Neural cell (in vitro differentiated cells): ENCODE results near the gene CA11. TPM values are rescaled to one million over a fixed set of nuclear protein-coding genes. Genes with fewer than 3 reads are reported as not detected.

Experiments used
- H2AFZ ChIP-seq: fragments of 200-600, 300-800 bp; sonication (generic), shearing (Covaris generic); 2 replicates; pipeline ENCODE4 v1.6.0; 2014; ENCODE audit warnings: low read depth, mild to moderate bottlenecking, antibody characterized with exemption, low read length, moderate library complexity
- H3F3A ChIP-seq: fragments of 200-600 bp; shearing (Covaris generic); 2 replicates; pipeline ENCODE4 v1.6.1; 2016; ENCODE audit warnings: mild to moderate bottlenecking, moderate library complexity, mixed read lengths, antibody characterized with exemption, low read length; ENCODE audit not compliant: insufficient read depth, poor library complexity, severe bottlenecking
- H3K27ac ChIP-seq: fragments of 200-600, 300-800 bp; sonication (generic), shearing (Covaris generic); 2 replicates; pipeline ENCODE4 v1.5.1; 2014; ENCODE audit warnings: mild to moderate bottlenecking, low read length, moderate library complexity
- H3K27me3 ChIP-seq: fragments of 300-800, 200-600 bp; sonication (generic), shearing (Covaris generic); 2 replicates; pipeline ENCODE4 v1.6.0; 2014; ENCODE audit warnings: mild to moderate bottlenecking, low read depth, low read length, moderate library complexity; ENCODE audit not compliant: insufficient read depth
- H3K36me3 ChIP-seq: fragments of 300-800, 200-600 bp; sonication (generic), shearing (Covaris generic); 2 replicates; pipeline ENCODE4 v1.5.1; 2014; ENCODE audit warnings: mild to moderate bottlenecking, antibody characterized with exemption, low read length, moderate library complexity; ENCODE audit not compliant: insufficient read depth
- H3K4me2 ChIP-seq: fragments of 300-800, 200-600 bp; sonication (generic), shearing (Covaris generic); 2 replicates; pipeline ENCODE4 v1.6.0; 2014; ENCODE audit warnings: mild to moderate bottlenecking, low read length
- H3K4me3 ChIP-seq: fragments of 300-800, 200-600 bp; sonication (generic), shearing (Covaris generic); 2 replicates; pipeline ENCODE4 v1.5.1; 2014; ENCODE audit warnings: mild to moderate bottlenecking, low read length, moderate library complexity
- H3K79me2 ChIP-seq: fragments of 200-600 bp; shearing (Covaris generic); replicated peaks from 2 replicates; pipeline ENCODE4 v1.6.0; 2014; ENCODE audit warnings: mild to moderate bottlenecking, low read length, moderate library complexity; ENCODE audit not compliant: insufficient read depth
- H3K9ac ChIP-seq: fragments of 300-800, 200-600 bp; sonication (generic), shearing (Covaris generic); 2 replicates; pipeline ENCODE4 v1.6.1; 2016; ENCODE audit warnings: mild to moderate bottlenecking, low read length, mixed read lengths
- H3K9me2 ChIP-seq: fragments of 200-600 bp; shearing (Covaris generic); 2 replicates; pipeline ENCODE4 v1.6.1; 2016; ENCODE audit warnings: mild to moderate bottlenecking, low read length, mixed read lengths; ENCODE audit not compliant: insufficient read depth
- H3K9me3 ChIP-seq: fragments of 200-600, 300-800 bp; sonication (generic), shearing (Covaris generic); 2 replicates; pipeline ENCODE4 v1.6.1; 2016; ENCODE audit warnings: mild to moderate bottlenecking, mixed run types, low read length, moderate library complexity, mixed read lengths
- H4K20me1 ChIP-seq: fragments of 200-600 bp; shearing (Covaris generic); 2 replicates; pipeline ENCODE4 v1.6.1; 2016; ENCODE audit warnings: mild to moderate bottlenecking, mixed run types; ENCODE audit not compliant: insufficient read depth
- CTCF ChIP-seq: fragments of 450-650 bp; IDR thresholded peaks from 2 replicates; pipeline ENCODE4 v1.5.1; 2014; ENCODE audit warnings: antibody characterized with exemption, mild to moderate bottlenecking, moderate library complexity; ENCODE audit not compliant: poor library complexity, severe bottlenecking
- EP300 ChIP-seq: fragments of 450-650 bp; conservative IDR thresholded peaks from 2 replicates; pipeline ENCODE4 v1.6.1; 2014; ENCODE audit warnings: antibody characterized with exemption, mild to moderate bottlenecking, moderate library complexity; ENCODE audit not compliant: poor library complexity, severe bottlenecking
- EZH2 ChIP-seq: fragments of 200-600, 300-800 bp; shearing (Covaris generic), sonication (generic); IDR thresholded peaks from 2 replicates; pipeline ENCODE4 v1.6.1; 2014; ENCODE audit warnings: antibody characterized with exemption, low read length, borderline replicate concordance, mild to moderate bottlenecking; ENCODE audit not compliant: insufficient read depth, poor library complexity, severe bottlenecking
- MXI1 ChIP-seq: fragments of 450-650 bp; conservative IDR thresholded peaks from 2 replicates; pipeline ENCODE4 v1.6.1; 2014; ENCODE audit warnings: antibody characterized with exemption, mild to moderate bottlenecking; ENCODE audit not compliant: poor library complexity, severe bottlenecking
- POLR2AphosphoS5 ChIP-seq: IDR thresholded peaks from 2 replicates; pipeline ENCODE4 v1.6.1; 2012
- RAD21 ChIP-seq: fragments of 450-650 bp; conservative IDR thresholded peaks from 2 replicates; pipeline ENCODE4 v1.6.1; 2014; ENCODE audit warnings: antibody characterized with exemption, mild to moderate bottlenecking, moderate library complexity
- REST ChIP-seq: IDR thresholded peaks from 2 replicates; pipeline ENCODE4 v1.6.1; 2012; ENCODE audit warnings: borderline replicate concordance
- SMC3 ChIP-seq: fragments of 450-650 bp; conservative IDR thresholded peaks from 2 replicates; pipeline ENCODE4 v1.6.1; 2014; ENCODE audit warnings: antibody characterized with exemption, mild to moderate bottlenecking, moderate library complexity; ENCODE audit not compliant: poor library complexity
- TAF1 ChIP-seq: IDR thresholded peaks from 2 replicates; pipeline ENCODE4 v1.6.1; 2012; ENCODE audit warnings: low read depth
- polyA plus RNA-seq: library from polyadenylated mRNA; depleted of rRNA; stranded (reverse); fragments of >200 nt; gene quantifications from 2 replicates; pipeline ENCODE4 v1.2.3, GENCODE V29; 2014

CA11 gene
- polyA plus RNA-seq, 1 donor from 2014 or later, result 108 TPM

- peak overlapping the region; percentile 51 for H3K9ac ChIP-seq
- H3K27ac ChIP-seq, result peak overlapping the region; percentile 73
- H3K9me2 ChIP-seq, result no peaks in the 10 kb centered on the region
Observed at GRCh38 chr19:48634424-48635262, 11.3 kb downstream of the CA11 start.

GRCh38 chr19:48634036-48634342 lies 12.0 kb downstream of the CA11 start:
- H3K9me2 ChIP-seq, result no peaks in the 10 kb centered on the region
- peak overlapping the region; percentile 73 for H3K27ac ChIP-seq
- peak overlapping the region; percentile 66 for H3K4me3 ChIP-seq
- H3K4me2 ChIP-seq, result peak overlapping the region; percentile 62
- peaks cover 7% of the 10 kb centered on the region for H3F3A ChIP-seq
- H3K9ac ChIP-seq, result peak overlapping the region; percentile 51
- no peaks in the 10 kb centered on the region for H3K9me3 ChIP-seq
- H3K79me2 ChIP-seq, result no peaks in the 10 kb centered on the region
- H3K27me3 ChIP-seq, result no peaks in the 10 kb centered on the region
- H4K20me1 ChIP-seq, result no peaks in the 10 kb centered on the region
- H3K36me3 ChIP-seq, result no peaks in the 10 kb centered on the region
- no peak overlapping the region for H2AFZ ChIP-seq
- TF ChIP-seq POLR2AphosphoS5 (no peak), RAD21 (no peak), EP300 (no peak), EZH2 (no peak), SMC3 (no peak), CTCF (no peak), TAF1 (no peak)

More at GRCh38 chr19:48634424-48635262, 11.3 kb downstream of the CA11 start:
- no peaks in the 10 kb centered on the region for H3K79me2 ChIP-seq
- H2AFZ ChIP-seq, result no peak overlapping the region
- no peaks in the 10 kb centered on the region for H3K36me3 ChIP-seq
- no peaks in the 10 kb centered on the region for H4K20me1 ChIP-seq
- peak overlapping the region; percentile 62 for H3K4me2 ChIP-seq
- TF ChIP-seq REST (no peak), MXI1 (peak; percentile 52), EP300 (no peak), TAF1 (no peak), SMC3 (no peak), CTCF (no peak), RAD21 (no peak), POLR2AphosphoS5 (no peak)
- H3K4me3 ChIP-seq, result peak overlapping the region; percentile 66
- H3K27me3 ChIP-seq, result no peaks in the 10 kb centered on the region
- H3F3A ChIP-seq, result peaks cover 8% of the 10 kb centered on the region
- H3K9me3 ChIP-seq, result no peaks in the 10 kb centered on the region
